IMR-90 (cell line): ENCODE measurements around the gene MRPS7. TPM values are rescaled to one million over a fixed set of nuclear protein-coding genes. Genes with fewer than 3 reads are reported as not detected.
A peak's percentile ranks its signal among the peaks of the same experiment; 100 is the strongest.

Source experiments
- ATAC-seq: fragments of 200-7000 bp; cut with Tn5 transposase; 2 replicates; pipeline ENCODE4 v1.9.1; 2020; ENCODE audit warnings: low read depth, mild to moderate bottlenecking, moderate library complexity
- BruUV-seq: library from RNA; stranded (reverse); fragments of 400-500 nt; replicated peaks from 2 replicates; lab custom pipeline; 2021; lab: Mats Ljungman, UMichigan
- CTCF ChIA-PET: fragments of 300-600 bp; formaldehyde crosslinking; extraction: SDS; loops from one replicate; lab custom pipeline; 2021; ENCODE audit warnings: antibody characterized with exemption; lab: Yijun Ruan, JAX
- POLR2A ChIA-PET: fragments of 300-600 bp; sonication (Branson Sonifier 250); formaldehyde crosslinking; loops from one replicate; lab custom pipeline; 2022; ENCODE audit warnings: antibody characterized with exemption; ENCODE audit not compliant: unreplicated experiment; lab: Charles Lee
- DNase-seq: peaks from one replicate; pipeline ENCODE4 v3.0.0; 2013
- H2AFZ ChIP-seq: replicated peaks from 2 replicates; pipeline ENCODE3; 2013; ENCODE audit warnings: low read length, mild to moderate bottlenecking; ENCODE audit not compliant: poor library complexity
- H2AK5ac ChIP-seq: 2 replicates; pipeline ENCODE4 v1.6.1; 2013; ENCODE audit warnings: low read depth, low read length, inconsistent platforms
- H2AK9ac ChIP-seq: replicated peaks from 2 replicates; pipeline ENCODE3; 2013; ENCODE audit warnings: mild to moderate bottlenecking, low read depth, low read length, moderate library complexity; ENCODE audit not compliant: poor library complexity
- H2BK120ac ChIP-seq: 2 replicates; pipeline ENCODE4 v1.6.1; 2013; ENCODE audit warnings: low read depth, low read length, inconsistent platforms
- H2BK15ac ChIP-seq: 3 replicates; pipeline ENCODE4 v1.6.1; 2013; ENCODE audit warnings: low read depth, low read length, inconsistent platforms
- H2BK20ac ChIP-seq: 2 replicates; pipeline ENCODE4 v1.6.1; 2013; ENCODE audit warnings: low read depth, mild to moderate bottlenecking, inconsistent platforms, low read length, moderate library complexity
- H2BK5ac ChIP-seq: 2 replicates; pipeline ENCODE4 v1.6.1; 2013; ENCODE audit warnings: mild to moderate bottlenecking, low read depth, low read length, inconsistent platforms; ENCODE audit not compliant: poor library complexity, severe bottlenecking
- H3K14ac ChIP-seq: replicated peaks from 2 replicates; pipeline ENCODE4 v1.6.1; 2013; ENCODE audit warnings: low read depth, low read length, inconsistent platforms
- H3K18ac ChIP-seq: 2 replicates; pipeline ENCODE4 v1.6.1; 2013; ENCODE audit warnings: low read depth, low read length, control low read depth
- H3K23ac ChIP-seq: 2 replicates; pipeline ENCODE4 v1.6.1; 2013; ENCODE audit warnings: low read depth, low read length, inconsistent platforms
- H3K27ac ChIP-seq: 2 replicates; pipeline ENCODE4 v1.5.1; 2013; ENCODE audit warnings: mild to moderate bottlenecking, control low read depth, low read length; ENCODE audit not compliant: insufficient read depth
- H3K27me3 ChIP-seq: 2 replicates; pipeline ENCODE4 v1.6.1; 2013; ENCODE audit warnings: low read length; ENCODE audit not compliant: control insufficient read depth, insufficient read depth
- H3K36me3 ChIP-seq: 2 replicates; pipeline ENCODE4 v1.6.1; 2013; ENCODE audit warnings: low read length, mixed read lengths; ENCODE audit not compliant: control insufficient read depth, insufficient read depth
- H3K4ac ChIP-seq: 2 replicates; pipeline ENCODE4 v1.6.1; 2013; ENCODE audit warnings: low read depth, low read length, inconsistent platforms
- H3K4me1 ChIP-seq: 2 replicates; pipeline ENCODE4 v1.6.1; 2013; ENCODE audit warnings: low read length, mixed read lengths; ENCODE audit not compliant: control insufficient read depth, insufficient read depth
- H3K4me2 ChIP-seq: 2 replicates; pipeline ENCODE4 v1.6.1; 2013; ENCODE audit warnings: low read depth, mild to moderate bottlenecking, control low read depth, low read length, moderate library complexity
- H3K4me3 ChIP-seq: 2 replicates; pipeline ENCODE4 v1.5.1; 2013; ENCODE audit warnings: low read depth, mild to moderate bottlenecking, control low read depth, low read length, moderate library complexity; ENCODE audit not compliant: insufficient read depth
- H3K56ac ChIP-seq: 2 replicates; pipeline ENCODE4 v1.6.1; 2013; ENCODE audit warnings: low read length, inconsistent platforms; ENCODE audit not compliant: insufficient read depth; ENCODE audit errors: extremely low read depth
- H3K79me1 ChIP-seq, 2 experiments: 2 replicates each; pipeline ENCODE4 v1.6.1; 2013; ENCODE audit warnings: low read length in 2 of 2, inconsistent platforms in 1 of 2, low read depth in 1 of 2
- H3K9ac ChIP-seq: 2 replicates; pipeline ENCODE4 v1.6.1; 2013; ENCODE audit warnings: low read depth, low read length, control low read depth
- H3K9me1 ChIP-seq: 2 replicates; pipeline ENCODE4 v1.6.1; 2013; ENCODE audit warnings: low read length, inconsistent platforms; ENCODE audit not compliant: insufficient read depth
- H3K9me3 ChIP-seq: 2 replicates; pipeline ENCODE4 v1.6.1; 2013; ENCODE audit warnings: low read length; ENCODE audit not compliant: control insufficient read depth, insufficient read depth
- H4K20me1 ChIP-seq: 2 replicates; pipeline ENCODE4 v1.6.1; 2013; ENCODE audit warnings: low read length, inconsistent platforms; ENCODE audit not compliant: insufficient read depth
- H4K5ac ChIP-seq: 2 replicates; pipeline ENCODE4 v1.6.1; 2013; ENCODE audit warnings: mild to moderate bottlenecking, low read depth, low read length, control low read depth
- H4K8ac ChIP-seq, 2 experiments: 2 replicates each; pipeline ENCODE4 v1.6.1; 2013; ENCODE audit warnings: low read depth in 2 of 2, low read length in 2 of 2, control low read depth in 1 of 2, inconsistent platforms in 1 of 2
- H4K91ac ChIP-seq: 2 replicates; pipeline ENCODE4 v1.6.1; 2013; ENCODE audit warnings: low read depth, low read length, inconsistent platforms; ENCODE audit not compliant: insufficient read depth
- CEBPB ChIP-seq: IDR thresholded peaks from 2 replicates; pipeline ENCODE4 v1.6.1; 2012; ENCODE audit warnings: low read depth, low read length, improper control_type of control experiment
- MAFK ChIP-seq: IDR thresholded peaks from 2 replicates; pipeline ENCODE4 v1.6.1; 2012; ENCODE audit warnings: low read depth, low read length, improper control_type of control experiment
- MAZ ChIP-seq: IDR thresholded peaks from 2 replicates; pipeline ENCODE4 v1.6.1; 2012; ENCODE audit warnings: low read depth, mild to moderate bottlenecking, low read length, improper control_type of control experiment, moderate library complexity, borderline replicate concordance
- MXI1 ChIP-seq: IDR thresholded peaks from 2 replicates; pipeline ENCODE4 v1.6.1; 2012; ENCODE audit warnings: low read depth, mild to moderate bottlenecking, low read length, moderate library complexity, borderline replicate concordance
- NFE2L2 ChIP-seq: fragments of 150-350 bp; IDR thresholded peaks from 2 replicates; pipeline ENCODE4 v1.6.1; 2016; ENCODE audit warnings: low read depth, mild to moderate bottlenecking, low read length
- RAD21 ChIP-seq: IDR thresholded peaks from 2 replicates; pipeline ENCODE4 v1.6.1; 2012; ENCODE audit warnings: low read length, improper control_type of control experiment
- RCOR1 ChIP-seq: IDR thresholded peaks from 2 replicates; pipeline ENCODE4 v1.6.1; 2012; ENCODE audit warnings: mild to moderate bottlenecking, low read length, improper control_type of control experiment; ENCODE audit not compliant: insufficient replicate concordance
- WGBS, 2 experiments: methylation state at CpG; one replicate each; pipeline versions ENCODE4 v1.1.5 to v1.1.7; 2013; ENCODE audit warnings: missing lambda C conversion rate in 2 of 2; ENCODE audit not compliant: insufficient read length in 1 of 2; ENCODE audit errors: extremely low coverage in 2 of 2; 5-methylcytosine and 5-hydroxymethylcytosine counted together
- dilution Hi-C: fragments of 300-500 bp; cut with HindIII; formaldehyde crosslinking; loops from one replicate; pipeline ENCODE4 v1.14.3; 2018; ENCODE audit warnings: low sequenced_read_pairs; ENCODE audit not compliant: unreplicated experiment
- in situ Hi-C: fragments of 300-500 bp; cut with MboI; formaldehyde crosslinking; loops from 3 replicates; pipeline ENCODE4 v1.14.3; 2019; ENCODE audit warnings: low sequenced_read_pairs, inconsistent platforms, mixed read lengths
- intact Hi-C: fragments of 100-400 bp; cut with micrococcal nuclease; formaldehyde crosslinking; loops from 2 replicates; pipeline ENCODE4 v1.10.0; 2022
- polyA plus RNA-seq, 3 experiments: library from polyadenylated mRNA; depleted of rRNA; stranded (reverse); fragments of >200 nt; gene quantifications; 2 replicates each; pipeline ENCODE4 v1.2.3, GENCODE V29; 2012; ENCODE audit warnings: low replicate concordance in 1 of 3
- total RNA-seq: library from RNA; depleted of rRNA; stranded (reverse); fragments of >200 nt; gene quantifications from 2 replicates; pipeline ENCODE4 v1.2.3, GENCODE V29; 2012
- TF ChIP-seq, protein P1 (sequence below): fragments of 150-350 bp; IDR thresholded peaks from 2 replicates; pipeline ENCODE4 v1.6.1; 2017; ENCODE audit warnings: mild to moderate bottlenecking, antibody characterized with exemption, low read length, low read depth
- TF ChIP-seq, protein P2 (sequence below): conservative IDR thresholded peaks from 2 replicates; pipeline ENCODE4 v1.5.1; 2012; ENCODE audit warnings: mild to moderate bottlenecking, low read depth, low read length, improper control_type of control experiment

MRPS7 gene
- total and polyA plus RNA-seq, 2 of the 4 experiments (the other 2 are of a cell fraction) = 55.9 to 60.5 TPM

DNA sequence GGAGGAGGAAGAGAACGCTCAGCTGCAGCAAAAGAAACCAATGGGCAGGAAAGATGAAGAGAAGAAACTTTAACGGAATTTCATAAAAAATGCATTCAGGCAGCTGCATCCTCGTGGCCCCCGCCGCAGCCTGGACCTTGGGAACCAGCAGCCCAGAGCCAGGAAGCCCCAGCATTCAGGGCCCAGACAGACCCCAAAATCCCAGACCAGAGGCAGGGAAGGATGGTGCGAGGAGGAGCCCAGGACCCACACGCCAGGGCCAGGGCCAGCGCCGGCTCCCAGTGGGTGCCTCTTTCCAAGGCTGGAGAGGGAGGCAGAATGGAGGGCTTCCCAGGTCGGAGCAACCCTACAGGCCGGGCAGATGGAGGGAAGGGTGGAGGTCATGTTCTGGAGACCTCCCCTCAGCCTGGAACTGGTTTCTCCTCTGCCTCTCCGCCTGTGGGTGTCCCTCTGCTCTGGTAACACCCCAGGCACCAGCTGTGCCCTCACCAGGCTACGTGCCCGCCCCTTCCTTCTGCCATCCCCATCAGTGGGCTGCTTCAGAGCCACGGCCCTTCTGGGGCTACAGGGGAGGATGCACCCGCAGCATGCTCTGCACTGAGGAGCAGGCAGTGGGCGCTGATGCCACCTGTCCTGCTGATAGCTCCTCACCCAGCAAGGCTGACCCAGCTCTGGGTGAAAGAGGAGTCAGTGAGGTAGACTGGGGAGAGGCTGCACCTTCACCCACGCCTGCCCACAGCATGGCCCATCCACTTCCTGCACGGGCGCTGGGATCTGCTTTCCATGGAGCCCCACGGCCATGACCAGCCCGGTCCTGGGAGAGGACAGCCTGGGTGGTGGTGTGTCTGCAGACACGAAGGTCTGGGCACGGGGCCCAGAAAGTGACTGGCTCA is 10.5 kb downstream of the MRPS7 start:
- intact Hi-C loops = loop anchor here (2.0 to 10.0 kb wide), 2 partner anchors 133 to 243 kb away; partner anchors contain the start of genes CASKIN2, GRB2 and TSEN54
- Histone ChIP-seq H3K14ac (no peak overlapping the region), H2AFZ (peak overlapping the region; percentile 97)

More for the DNA sequence above, 10.5 kb downstream of the MRPS7 start:
- peak overlapping the region; percentile 81 for H3K4me3 ChIP-seq
- no peak overlapping the region for H2BK20ac ChIP-seq
- no peaks in the 10 kb centered on the region for H3K9me3 ChIP-seq
- H3K4ac ChIP-seq = no peak overlapping the region
- peak overlapping the region; percentile 18; the same call in 1 of the 2 replicates for H3K9ac ChIP-seq
- no peak overlapping the region for H4K5ac ChIP-seq
- no peak overlapping the region for H2BK120ac ChIP-seq
- no peak overlapping the region for H2BK5ac ChIP-seq
- in situ Hi-C loops (no loop called here), dilution Hi-C loops (no loop called here)
- H3K27me3 ChIP-seq = no peaks in the 10 kb centered on the region
- no peaks in the 10 kb centered on the region; the same call in none of the 2 replicates for H4K20me1 ChIP-seq
- no peak overlapping the region for H2AK5ac ChIP-seq
- no peak overlapping the region for H3K18ac ChIP-seq
- no peaks in the 10 kb centered on the region for H3K36me3 ChIP-seq
- DNase-seq (peak; percentile 65), ATAC-seq (no peak)
- peak overlapping the region; percentile 89 for H2AK9ac ChIP-seq
- no peak overlapping the region for H4K91ac ChIP-seq
- H3K9me1 ChIP-seq = 0 out of 2 replicates have a peak, but pooled peaks cover 9% of the 10 kb centered on the region
- H3K56ac ChIP-seq = no peak overlapping the region
- no peak overlapping the region for H4K8ac ChIP-seq
- POLR2A ChIA-PET = no interaction called here
- CTCF ChIA-PET = interaction anchor here (3.2 kb wide), 1 partner anchor 11 kb away, joined by 18 read pairs; the partner anchor contains the start of genes GGA3 and MRPS7
- 0 out of 2 replicates have a peak overlapping the region, but pooled peaks have one; percentile 2 for H3K23ac ChIP-seq
- no TSS peak for BruUV-seq
- H3K79me1 ChIP-seq = peaks cover 4 to 11% of the 10 kb centered on the region in 2 experiments; a peak in 3 of 4 replicates
- WGBS, 2 experiments = 100% methylated on average over 2 of the region's 24 CpGs; no CpG with 5 or more reads in 1 of the 2 experiments
- H3K4me2 ChIP-seq = peak overlapping the region; percentile 98
- no peak overlapping the region; the same call in 1 of the 2 replicates for H3K27ac ChIP-seq
- H2BK15ac ChIP-seq = no peak overlapping the region
- H3K4me1 ChIP-seq = peaks cover 15% of the 10 kb centered on the region
- no peak for TF ChIP-seq NFE2L2
- TF ChIP-seq, protein P1, sequence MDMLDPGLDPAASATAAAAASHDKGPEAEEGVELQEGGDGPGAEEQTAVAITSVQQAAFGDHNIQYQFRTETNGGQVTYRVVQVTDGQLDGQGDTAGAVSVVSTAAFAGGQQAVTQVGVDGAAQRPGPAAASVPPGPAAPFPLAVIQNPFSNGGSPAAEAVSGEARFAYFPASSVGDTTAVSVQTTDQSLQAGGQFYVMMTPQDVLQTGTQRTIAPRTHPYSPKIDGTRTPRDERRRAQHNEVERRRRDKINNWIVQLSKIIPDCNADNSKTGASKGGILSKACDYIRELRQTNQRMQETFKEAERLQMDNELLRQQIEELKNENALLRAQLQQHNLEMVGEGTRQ = no peak
- TF ChIP-seq, protein P2, sequence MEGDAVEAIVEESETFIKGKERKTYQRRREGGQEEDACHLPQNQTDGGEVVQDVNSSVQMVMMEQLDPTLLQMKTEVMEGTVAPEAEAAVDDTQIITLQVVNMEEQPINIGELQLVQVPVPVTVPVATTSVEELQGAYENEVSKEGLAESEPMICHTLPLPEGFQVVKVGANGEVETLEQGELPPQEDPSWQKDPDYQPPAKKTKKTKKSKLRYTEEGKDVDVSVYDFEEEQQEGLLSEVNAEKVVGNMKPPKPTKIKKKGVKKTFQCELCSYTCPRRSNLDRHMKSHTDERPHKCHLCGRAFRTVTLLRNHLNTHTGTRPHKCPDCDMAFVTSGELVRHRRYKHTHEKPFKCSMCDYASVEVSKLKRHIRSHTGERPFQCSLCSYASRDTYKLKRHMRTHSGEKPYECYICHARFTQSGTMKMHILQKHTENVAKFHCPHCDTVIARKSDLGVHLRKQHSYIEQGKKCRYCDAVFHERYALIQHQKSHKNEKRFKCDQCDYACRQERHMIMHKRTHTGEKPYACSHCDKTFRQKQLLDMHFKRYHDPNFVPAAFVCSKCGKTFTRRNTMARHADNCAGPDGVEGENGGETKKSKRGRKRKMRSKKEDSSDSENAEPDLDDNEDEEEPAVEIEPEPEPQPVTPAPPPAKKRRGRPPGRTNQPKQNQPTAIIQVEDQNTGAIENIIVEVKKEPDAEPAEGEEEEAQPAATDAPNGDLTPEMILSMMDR = no peak
- TF ChIP-seq MXI1 = no peak
- no peak for TF ChIP-seq RAD21
- no peak for TF ChIP-seq MAFK
- no peak for TF ChIP-seq MAZ
- no peak for TF ChIP-seq CEBPB
- no peak for TF ChIP-seq RCOR1
